Mesodermal cell (in vitro differentiated cells): ENCODE results near the gene NECAP2. TPM values are rescaled to one million over a fixed set of nuclear protein-coding genes. Genes with fewer than 3 reads are reported as not detected.
A peak's percentile ranks its signal among the peaks of the same experiment; 100 is the strongest.

Experiments
- H3K27ac ChIP-seq: 2 replicates; pipeline ENCODE4 v1.7.0; 2013; ENCODE audit warnings: mild to moderate bottlenecking, low read depth, low read length, moderate library complexity; ENCODE audit not compliant: severe bottlenecking
- H3K36me3 ChIP-seq: 2 replicates; pipeline ENCODE4 v1.7.1; 2013; ENCODE audit warnings: mild to moderate bottlenecking, low read length, moderate library complexity; ENCODE audit not compliant: control insufficient read depth, insufficient read depth
- H3K4me1 ChIP-seq: one replicate; pipeline ENCODE4 v1.7.1; 2013; ENCODE audit warnings: mild to moderate bottlenecking, low read length; ENCODE audit not compliant: insufficient read depth, control insufficient read depth, poor library complexity, severe bottlenecking
- H3K4me3 ChIP-seq: 2 replicates; pipeline ENCODE4 v1.7.0; 2013; ENCODE audit warnings: low read length, control low read depth, mild to moderate bottlenecking; ENCODE audit not compliant: insufficient read depth, poor library complexity, severe bottlenecking; ENCODE audit errors: extremely low read depth
- H3K9me3 ChIP-seq: 2 replicates; pipeline ENCODE4 v1.7.1; 2013; ENCODE audit warnings: mild to moderate bottlenecking, low read length, moderate library complexity; ENCODE audit not compliant: control insufficient read depth
- WGBS, 2 experiments: methylation state at CpG; one replicate each; pipeline ENCODE4 v1.1.5; 2013; ENCODE audit warnings: missing lambda C conversion rate in 2 of 2; ENCODE audit not compliant: insufficient coverage in 2 of 2; 5-methylcytosine and 5-hydroxymethylcytosine counted together
- polyA plus RNA-seq, 2 experiments: library from polyadenylated mRNA; stranded (reverse); fragments of 50-300 nt; gene quantifications; one replicate each; pipeline ENCODE4 v1.2.3, GENCODE V29; 2013

The NECAP2 gene, protein sequence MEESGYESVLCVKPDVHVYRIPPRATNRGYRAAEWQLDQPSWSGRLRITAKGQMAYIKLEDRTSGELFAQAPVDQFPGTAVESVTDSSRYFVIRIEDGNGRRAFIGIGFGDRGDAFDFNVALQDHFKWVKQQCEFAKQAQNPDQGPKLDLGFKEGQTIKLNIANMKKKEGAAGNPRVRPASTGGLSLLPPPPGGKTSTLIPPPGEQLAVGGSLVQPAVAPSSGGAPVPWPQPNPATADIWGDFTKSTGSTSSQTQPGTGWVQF
- polyA plus RNA-seq (2013, experiment 1 of 2): 75.3 TPM
- 61.4 TPM for polyA plus RNA-seq (2013, experiment 2 of 2)

GRCh38 chr1:16440470-16441281, at the start of gene NECAP2:
Gene NECAP2 (plus strand): TSS chr1:16440724. CDS start chr1:16440762, 38 bp downstream.
- Histone ChIP-seq H3K27ac (peak within 1 kb of the TSS; percentile 57), H3K36me3 (peaks cover 34% of the 10 kb centered on the region), H3K4me1 (no peaks in the 10 kb centered on the region), H3K9me3 (no peaks in the 10 kb centered on the region), H3K4me3 (peak within 1 kb of the TSS; percentile 100)
- 0 to 1% methylated on average over 53 to 58 of the region's 68 CpGs for WGBS, 2 experiments

- 80 to 89% methylated on average over 1 to 3 of the region's 3 CpGs for WGBS, 2 experiments
- H3K4me1 ChIP-seq: peaks cover 6% of the 10 kb centered on the region
- H3K4me3 ChIP-seq: no peak overlapping the region
- H3K27ac ChIP-seq: peak overlapping the region; percentile 41
- peaks cover 62% of the 10 kb centered on the region for H3K36me3 ChIP-seq
- no peaks in the 10 kb centered on the region for H3K9me3 ChIP-seq
Measured at GRCh38 chr1:16391411-16391810, 49.1 kb upstream of the NECAP2 start.

DNA sequence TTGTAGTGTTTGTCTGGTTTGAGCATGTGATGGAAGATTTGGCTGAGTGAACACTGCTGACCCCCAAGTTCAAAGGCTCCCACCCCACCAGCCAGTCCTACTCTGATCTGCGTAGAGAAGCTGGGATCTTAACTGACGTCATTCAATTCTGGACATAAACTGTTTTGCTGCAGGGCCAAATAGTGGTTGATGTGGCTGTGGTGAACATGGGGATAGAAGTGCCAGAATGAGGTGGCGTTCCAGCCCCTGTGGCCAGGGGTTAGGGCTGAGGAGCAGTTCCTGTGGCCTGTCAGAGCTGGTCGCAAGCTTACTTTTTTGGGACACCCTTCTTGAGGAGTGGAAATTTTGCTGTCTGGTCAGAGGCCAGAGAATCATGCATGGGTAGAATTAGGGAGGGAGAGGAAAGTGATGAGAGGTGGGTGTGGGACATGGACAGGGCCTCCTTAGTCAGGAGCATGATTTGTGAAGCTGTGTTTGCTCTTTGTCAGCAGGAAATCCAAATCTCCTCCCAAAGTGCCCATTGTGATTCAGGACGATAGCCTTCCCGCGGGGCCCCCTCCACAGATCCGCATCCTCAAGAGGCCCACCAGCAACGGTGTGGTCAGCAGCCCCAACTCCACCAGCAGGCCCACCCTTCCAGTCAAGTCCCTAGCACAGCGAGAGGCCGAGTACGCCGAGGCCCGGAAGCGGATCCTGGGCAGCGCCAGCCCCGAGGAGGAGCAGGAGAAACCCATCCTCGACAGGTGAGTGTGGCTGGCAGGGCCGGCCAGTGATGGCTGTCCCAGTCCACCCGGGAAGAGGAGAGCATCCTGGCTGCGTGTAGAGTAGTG, 47.6 kb upstream of the NECAP2 start:
- H3K36me3 ChIP-seq: peaks cover 64% of the 10 kb centered on the region
- no peaks in the 10 kb centered on the region for H3K9me3 ChIP-seq
- WGBS, 2 experiments: 86 to 88% methylated on average over 14 to 17 of the region's 21 CpGs
- peak overlapping the region; percentile 10 for H3K27ac ChIP-seq
- peaks cover 9% of the 10 kb centered on the region for H3K4me1 ChIP-seq
- no peak overlapping the region for H3K4me3 ChIP-seq

- Histone ChIP-seq H3K4me3 (no peak overlapping the region), H3K36me3 (peaks cover 70% of the 10 kb centered on the region), H3K27ac (no peak overlapping the region), H3K4me1 (peaks cover 9% of the 10 kb centered on the region), H3K9me3 (no peaks in the 10 kb centered on the region)
- 96% methylated on average over 3 to 4 of the region's 10 CpGs for WGBS, 2 experiments
Measured at GRCh38 chr1:16393570-16394521, 46.7 kb upstream of the NECAP2 start.

DNA sequence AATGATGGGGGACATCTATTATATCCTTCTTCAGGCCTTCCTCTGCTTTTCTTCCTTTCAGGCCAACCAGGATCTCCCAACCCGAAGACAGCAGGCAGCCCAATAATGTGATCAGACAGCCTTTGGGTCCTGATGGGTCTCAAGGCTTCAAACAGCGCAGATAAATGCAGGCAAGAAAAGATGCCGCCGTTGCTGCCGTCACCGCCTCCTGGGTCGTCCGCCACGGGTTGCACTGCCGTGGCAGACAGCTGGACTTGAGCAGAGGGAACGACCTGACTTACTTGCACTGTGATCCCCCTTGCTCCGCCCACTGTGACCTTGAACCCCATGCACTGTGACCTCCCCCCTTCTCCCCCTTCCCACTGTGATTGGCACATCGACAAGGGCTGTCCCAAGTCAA, 45.5 kb upstream of the NECAP2 start:
- Histone ChIP-seq H3K36me3 (peaks cover 75% of the 10 kb centered on the region), H3K4me3 (no peak overlapping the region), H3K4me1 (peaks cover 9% of the 10 kb centered on the region), H3K27ac (no peak overlapping the region), H3K9me3 (no peaks in the 10 kb centered on the region)
- WGBS, 2 experiments: 91 to 100% methylated on average over 9 to 10 of the region's 13 CpGs

DNA sequence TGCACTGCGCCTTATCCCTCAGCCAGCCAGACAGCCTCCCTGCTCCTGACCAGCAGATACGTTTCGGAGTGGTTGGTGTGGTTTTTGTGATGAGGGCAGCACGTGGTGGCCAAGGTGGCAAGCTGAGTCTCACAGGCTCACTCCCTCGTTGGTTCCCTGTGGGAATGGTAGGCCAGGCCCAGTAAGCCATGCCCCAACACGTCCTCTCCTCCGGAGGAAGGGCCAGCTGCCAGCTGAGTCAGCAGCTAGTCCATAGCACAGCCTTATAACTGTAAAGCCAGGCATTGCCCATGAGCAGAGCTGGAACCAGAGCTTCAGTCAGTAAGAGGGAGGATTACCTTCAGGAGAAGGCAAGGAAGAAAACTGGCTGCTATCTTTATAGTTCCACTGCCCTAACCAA, 43.9 kb upstream of the NECAP2 start:
- Histone ChIP-seq H3K4me3 (no peak overlapping the region), H3K36me3 (peaks cover 70% of the 10 kb centered on the region), H3K4me1 (peaks cover 9% of the 10 kb centered on the region), H3K9me3 (no peaks in the 10 kb centered on the region), H3K27ac (no peak overlapping the region)
- WGBS, 2 experiments: 91 to 100% methylated on average over 6 of the region's 7 CpGs

DNA sequence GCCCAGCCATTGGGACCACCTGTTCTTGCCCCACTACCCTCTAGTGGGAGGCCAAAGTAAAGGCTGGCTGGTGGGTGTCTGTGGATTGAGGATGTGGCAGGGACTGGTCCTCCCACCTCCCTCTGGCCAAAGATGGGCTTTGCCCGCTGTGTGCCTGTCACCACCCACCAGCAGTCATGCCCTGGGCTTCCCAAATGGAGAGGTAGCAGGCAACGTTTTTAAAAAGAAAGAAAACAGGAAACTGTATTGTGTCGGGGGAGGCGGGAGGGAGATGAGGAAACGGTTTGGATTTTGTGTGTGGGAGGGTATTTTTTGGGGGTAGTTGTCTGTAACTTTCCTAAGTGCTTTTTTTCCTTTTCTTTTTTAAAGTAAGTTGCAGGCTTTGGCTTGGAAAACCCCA, 43.4 kb upstream of the NECAP2 start:
- H3K27ac ChIP-seq: no peak overlapping the region
- H3K4me1 ChIP-seq: peaks cover 5% of the 10 kb centered on the region
- peaks cover 70% of the 10 kb centered on the region for H3K36me3 ChIP-seq
- WGBS, 2 experiments: 80 to 86% methylated on average over 2 to 5 of the region's 5 CpGs
- H3K4me3 ChIP-seq: no peak overlapping the region
- no peaks in the 10 kb centered on the region for H3K9me3 ChIP-seq

DNA sequence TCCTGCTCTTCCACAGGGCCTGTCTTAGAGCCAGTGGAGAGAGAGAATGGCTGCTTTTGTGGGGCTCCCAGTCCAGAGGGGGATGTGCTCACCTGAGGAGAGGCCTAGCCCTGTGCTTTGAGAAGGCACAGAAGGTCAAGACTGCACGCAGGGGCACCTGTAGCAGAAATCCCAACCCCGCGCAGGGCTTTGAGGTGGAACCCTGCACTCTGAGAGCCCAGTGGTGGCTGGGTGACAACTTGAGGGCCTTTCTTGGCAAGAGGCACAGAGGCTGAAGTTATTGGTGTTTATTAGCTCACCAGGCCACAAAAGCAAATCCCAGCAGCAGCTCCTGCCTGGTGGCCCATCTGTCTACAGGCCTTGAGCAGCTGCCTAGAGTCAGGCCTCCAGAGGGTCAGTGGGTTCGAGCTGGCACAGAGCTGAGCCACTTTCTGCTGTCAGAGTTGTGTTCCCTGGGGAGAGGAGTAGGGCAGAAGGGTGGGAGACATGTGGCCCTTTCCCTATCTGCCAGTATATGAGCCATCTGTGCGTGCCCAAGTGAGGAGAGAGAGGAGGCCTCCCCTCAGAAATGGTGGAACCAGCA, 42.1 kb upstream of the NECAP2 start:
- H3K9me3 ChIP-seq: no peaks in the 10 kb centered on the region
- H3K27ac ChIP-seq: no peak overlapping the region
- H3K4me1 ChIP-seq: peaks cover 3% of the 10 kb centered on the region
- H3K4me3 ChIP-seq: no peak overlapping the region
- H3K36me3 ChIP-seq: peaks cover 60% of the 10 kb centered on the region
- WGBS, 2 experiments: 95 to 98% methylated on average over 4 of the region's 5 CpGs

- H3K36me3 ChIP-seq: peaks cover 21% of the 10 kb centered on the region
- no peak overlapping the region for H3K27ac ChIP-seq
- whole genome bisulfite sequencing, 2 experiments: 85 to 96% methylated on average over 7 to 10 of the region's 10 CpGs
Measured at GRCh38 chr1:16402742-16403141, 37.8 kb upstream of the NECAP2 start.

More at GRCh38 chr1:16402742-16403141, 37.8 kb upstream of the NECAP2 start:
- no peaks in the 10 kb centered on the region for H3K9me3 ChIP-seq
- no peaks in the 10 kb centered on the region for H3K4me1 ChIP-seq
- H3K4me3 ChIP-seq: no peak overlapping the region
